ENCODE data around the gene CFAP74. TPM values are rescaled to one million over a fixed set of nuclear protein-coding genes. Genes with fewer than 3 reads are reported as not detected.

The CFAP74 gene
- total and polyA plus RNA-seq, 2 of the 13 experiments (the other 11 are each of a cell fraction or from before 2014, with no cell fraction given), result 0.27 to 0.62 TPM

DNA sequence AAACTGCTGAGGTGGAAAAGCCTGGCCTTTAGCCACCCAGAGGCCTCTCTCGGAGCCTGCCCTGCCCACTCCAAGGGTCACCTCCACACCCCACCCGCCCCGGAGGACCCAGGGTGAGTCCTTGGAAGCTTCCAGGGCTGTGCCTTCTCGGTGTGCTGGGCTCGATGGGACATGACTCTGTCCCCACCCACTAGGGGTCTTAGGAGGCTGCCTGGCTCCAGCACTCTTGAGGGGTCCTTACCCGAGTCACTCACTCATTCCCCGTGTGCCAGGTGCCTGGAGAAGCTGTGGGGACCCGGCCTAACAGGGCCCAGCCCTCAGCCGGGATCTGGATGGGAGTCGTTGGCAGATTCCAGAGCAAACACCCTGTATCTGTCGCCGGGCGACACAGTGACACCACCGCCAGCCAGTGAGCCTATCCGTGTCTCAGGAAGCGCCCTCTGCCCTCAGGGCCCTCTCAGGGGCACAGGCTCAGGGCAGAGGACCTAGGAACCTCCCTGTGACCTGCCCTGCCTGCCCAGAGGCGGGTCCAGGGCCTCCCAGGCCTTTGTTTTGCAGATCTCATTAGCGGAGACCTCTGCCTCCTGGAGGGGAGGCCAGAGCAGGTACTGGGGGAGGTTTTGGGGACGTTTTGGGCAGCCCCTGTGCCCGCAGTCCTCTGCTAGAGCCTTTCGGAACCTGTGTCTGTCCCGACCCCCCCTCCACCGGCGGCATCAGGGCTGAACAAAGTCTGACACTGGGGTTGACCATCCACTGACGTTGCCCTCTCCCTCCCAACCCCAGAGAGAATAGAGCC, 43.6 kb upstream of the CFAP74 start (continued):
- TF ChIP-seq, protein P1, sequence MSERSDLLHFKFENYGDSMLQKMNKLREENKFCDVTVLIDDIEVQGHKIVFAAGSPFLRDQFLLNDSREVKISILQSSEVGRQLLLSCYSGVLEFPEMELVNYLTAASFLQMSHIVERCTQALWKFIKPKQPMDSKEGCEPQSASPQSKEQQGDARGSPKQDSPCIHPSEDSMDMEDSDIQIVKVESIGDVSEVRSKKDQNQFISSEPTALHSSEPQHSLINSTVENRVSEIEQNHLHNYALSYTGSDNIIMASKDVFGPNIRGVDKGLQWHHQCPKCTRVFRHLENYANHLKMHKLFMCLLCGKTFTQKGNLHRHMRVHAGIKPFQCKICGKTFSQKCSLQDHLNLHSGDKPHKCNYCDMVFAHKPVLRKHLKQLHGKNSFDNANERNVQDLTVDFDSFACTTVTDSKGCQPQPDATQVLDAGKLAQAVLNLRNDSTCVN (CRISPR knock-in tag; IDR thresholded peaks at IDR 0.05; ENCODE audit: borderline replicate concordance), result 0 out of 2 replicates have a peak, but pooled peaks have one; percentile 45
- TF ChIP-seq ZNF567 (CRISPR knock-in tag; IDR thresholded peaks at IDR 0.05; ENCODE audit: borderline replicate concordance) (peak; percentile 26; the same call in 1 of the 2 replicates), ZNF564 (CRISPR knock-in tag; IDR thresholded peaks at IDR 0.05) (peak; percentile 66; the same call in 1 of the 2 replicates), MAZ (IDR thresholded peaks at IDR 0.05; ENCODE audit: borderline replicate concordance, low read depth, low read length) (no peak), MAZ (CRISPR knock-in tag; IDR thresholded peaks at IDR 0.05; ENCODE audit: low read depth) (peak; percentile 60), ZNF225 (CRISPR knock-in tag; IDR thresholded peaks at IDR 0.05) (no peak), KDM2A (CRISPR knock-in tag; IDR thresholded peaks at IDR 0.05; ENCODE audit: borderline replicate concordance, low read depth) (peak; percentile 39), FLYWCH1 (CRISPR knock-in tag; IDR thresholded peaks at IDR 0.05) (no peak), ZNF124 (CRISPR knock-in tag; IDR thresholded peaks at IDR 0.05) (no peak), KAT8 (CRISPR knock-in tag; IDR thresholded peaks at IDR 0.05) (0 out of 2 replicates have a peak, but pooled peaks have one; percentile 41), HNF4G (IDR thresholded peaks at IDR 0.05; ENCODE audit: borderline replicate concordance, low read depth, low read length) (peak; percentile 18; the same call in 1 of the 2 replicates), HNF4G (CRISPR knock-in tag; IDR thresholded peaks at IDR 0.05; ENCODE audit: borderline replicate concordance, low read depth) (peak; percentile 74; the same call in 1 of the 2 replicates), ARID2 (CRISPR knock-in tag; IDR thresholded peaks at IDR 0.05; ENCODE audit: borderline replicate concordance) (no peak), JARID2 (CRISPR knock-in tag; IDR thresholded peaks at IDR 0.05; ENCODE audit: insufficient replicate concordance) (no peak), ZNF543 (CRISPR knock-in tag; IDR thresholded peaks at IDR 0.05) (0 out of 2 replicates have a peak, but pooled peaks have one; percentile 50), ZMYM4 (CRISPR knock-in tag; IDR thresholded peaks at IDR 0.05) (peak; percentile 52), ZNF12 (CRISPR knock-in tag; IDR thresholded peaks at IDR 0.05) (peak; percentile 60), NFKB2 (CRISPR knock-in tag; IDR thresholded peaks at IDR 0.05; ENCODE audit: borderline replicate concordance) (0 out of 2 replicates have a peak, but pooled peaks have one; percentile 21), ZNF772 (CRISPR knock-in tag; IDR thresholded peaks at IDR 0.05) (peak; percentile 85)
- TF ChIP-seq, protein P2, sequence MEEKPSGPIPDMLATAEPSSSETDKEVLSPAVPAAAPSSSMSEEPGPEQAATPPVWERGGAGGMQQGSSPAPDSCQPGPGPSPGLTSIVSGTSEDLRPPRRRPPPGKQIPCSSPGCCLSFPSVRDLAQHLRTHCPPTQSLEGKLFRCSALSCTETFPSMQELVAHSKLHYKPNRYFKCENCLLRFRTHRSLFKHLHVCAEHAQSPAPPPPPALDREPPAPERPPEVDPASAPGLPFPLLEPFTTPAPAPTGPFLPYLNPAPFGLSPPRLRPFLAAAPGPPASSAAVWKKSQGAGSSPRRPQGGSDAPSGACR (CRISPR knock-in tag; IDR thresholded peaks at IDR 0.05), result 0 out of 2 replicates have a peak, but pooled peaks have one; percentile 51
- TF ChIP-seq, protein P3, sequence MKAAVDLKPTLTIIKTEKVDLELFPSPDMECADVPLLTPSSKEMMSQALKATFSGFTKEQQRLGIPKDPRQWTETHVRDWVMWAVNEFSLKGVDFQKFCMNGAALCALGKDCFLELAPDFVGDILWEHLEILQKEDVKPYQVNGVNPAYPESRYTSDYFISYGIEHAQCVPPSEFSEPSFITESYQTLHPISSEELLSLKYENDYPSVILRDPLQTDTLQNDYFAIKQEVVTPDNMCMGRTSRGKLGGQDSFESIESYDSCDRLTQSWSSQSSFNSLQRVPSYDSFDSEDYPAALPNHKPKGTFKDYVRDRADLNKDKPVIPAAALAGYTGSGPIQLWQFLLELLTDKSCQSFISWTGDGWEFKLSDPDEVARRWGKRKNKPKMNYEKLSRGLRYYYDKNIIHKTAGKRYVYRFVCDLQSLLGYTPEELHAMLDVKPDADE (CRISPR knock-in tag; IDR thresholded peaks at IDR 0.05), result no peak
- TF ChIP-seq, protein P4, sequence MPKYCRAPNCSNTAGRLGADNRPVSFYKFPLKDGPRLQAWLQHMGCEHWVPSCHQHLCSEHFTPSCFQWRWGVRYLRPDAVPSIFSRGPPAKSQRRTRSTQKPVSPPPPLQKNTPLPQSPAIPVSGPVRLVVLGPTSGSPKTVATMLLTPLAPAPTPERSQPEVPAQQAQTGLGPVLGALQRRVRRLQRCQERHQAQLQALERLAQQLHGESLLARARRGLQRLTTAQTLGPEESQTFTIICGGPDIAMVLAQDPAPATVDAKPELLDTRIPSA (CRISPR knock-in tag; IDR thresholded peaks at IDR 0.05; ENCODE audit: borderline replicate concordance), result no peak
- TF ChIP-seq, protein P5, sequence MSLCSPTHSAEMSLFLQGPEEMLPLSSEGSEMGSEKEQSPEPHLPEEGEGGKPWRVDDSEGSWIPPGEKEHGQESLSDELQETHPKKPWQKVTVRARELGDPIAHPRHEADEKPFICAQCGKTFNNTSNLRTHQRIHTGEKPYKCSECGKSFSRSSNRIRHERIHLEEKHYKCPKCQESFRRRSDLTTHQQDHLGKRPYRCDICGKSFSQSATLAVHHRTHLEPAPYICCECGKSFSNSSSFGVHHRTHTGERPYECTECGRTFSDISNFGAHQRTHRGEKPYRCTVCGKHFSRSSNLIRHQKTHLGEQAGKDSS (CRISPR knock-in tag; IDR thresholded peaks at IDR 0.05; ENCODE audit: borderline replicate concordance, low read depth), result 0 out of 2 replicates have a peak, but pooled peaks have one; percentile 26

Data from HepG2 (cell line).